ENCODE measurements around the gene DPAGT1. TPM values are rescaled to one million over a fixed set of nuclear protein-coding genes. Genes with fewer than 3 reads are reported as not detected.

Gene DPAGT1
- total RNA-seq, 2 experiments from 2014 or later: 31.7 to 83.4 TPM

GRCh38 chr11:119115484-119116234 lies 14.0 kb upstream of the DPAGT1 start:
- peaks cover 5% of the 10 kb centered on the region for H3K4me1 ChIP-seq (ENCODE audit: insufficient read depth, low read length, poor library complexity, severe bottlenecking)

DNA sequence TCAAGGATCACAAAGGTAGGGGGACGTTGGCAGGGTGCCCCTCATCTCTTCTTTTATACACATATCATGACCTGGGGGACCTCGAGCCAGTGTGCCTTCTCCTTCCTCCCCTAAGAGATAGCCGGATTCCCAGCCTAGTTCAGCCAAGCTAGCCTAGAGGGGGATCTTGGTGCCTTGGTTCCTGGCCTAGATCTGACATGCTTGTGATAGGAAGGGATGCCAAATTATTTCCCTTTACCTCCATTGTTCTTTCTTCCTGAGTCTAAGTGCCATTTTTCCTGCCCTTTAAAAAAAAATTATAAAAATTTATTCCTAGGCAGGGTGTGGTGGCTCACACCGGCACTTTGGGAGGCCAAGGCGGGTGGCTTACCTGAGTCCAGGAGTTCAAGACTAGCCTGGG lies 12.7 kb upstream of the DPAGT1 start:
- POLR2A ChIA-PET: interaction anchor here (0.7 kb wide), 1 partner anchor 20 kb away, joined by 8 read pairs; no protein-coding TSS in a partner anchor
- CTCF ChIA-PET (ENCODE audit: unreplicated experiment): no interaction called here
- H3K27ac ChIP-seq (ENCODE audit: low read depth, low read length, poor library complexity, severe bottlenecking): no peak overlapping the region

More at GRCh38 chr11:119115484-119116234, 14.0 kb upstream of the DPAGT1 start:
- no peaks in the 10 kb centered on the region for H3K79me2 ChIP-seq (ENCODE audit: insufficient read depth, low read depth, low read length)
- H4K20me1 ChIP-seq (ENCODE audit: insufficient read depth, low read length): no peaks in the 10 kb centered on the region
- no peak for DNase-seq (ENCODE audit: low spot score)
- no peaks in the 10 kb centered on the region for H3K9me3 ChIP-seq (ENCODE audit: low read length)
- CTCF ChIA-PET (ENCODE audit: unreplicated experiment): interaction anchor here (0.6 kb wide), 1 partner anchor 9 kb away, joined by 3 read pairs; no protein-coding TSS in a partner anchor
- TF ChIP-seq, protein P1, sequence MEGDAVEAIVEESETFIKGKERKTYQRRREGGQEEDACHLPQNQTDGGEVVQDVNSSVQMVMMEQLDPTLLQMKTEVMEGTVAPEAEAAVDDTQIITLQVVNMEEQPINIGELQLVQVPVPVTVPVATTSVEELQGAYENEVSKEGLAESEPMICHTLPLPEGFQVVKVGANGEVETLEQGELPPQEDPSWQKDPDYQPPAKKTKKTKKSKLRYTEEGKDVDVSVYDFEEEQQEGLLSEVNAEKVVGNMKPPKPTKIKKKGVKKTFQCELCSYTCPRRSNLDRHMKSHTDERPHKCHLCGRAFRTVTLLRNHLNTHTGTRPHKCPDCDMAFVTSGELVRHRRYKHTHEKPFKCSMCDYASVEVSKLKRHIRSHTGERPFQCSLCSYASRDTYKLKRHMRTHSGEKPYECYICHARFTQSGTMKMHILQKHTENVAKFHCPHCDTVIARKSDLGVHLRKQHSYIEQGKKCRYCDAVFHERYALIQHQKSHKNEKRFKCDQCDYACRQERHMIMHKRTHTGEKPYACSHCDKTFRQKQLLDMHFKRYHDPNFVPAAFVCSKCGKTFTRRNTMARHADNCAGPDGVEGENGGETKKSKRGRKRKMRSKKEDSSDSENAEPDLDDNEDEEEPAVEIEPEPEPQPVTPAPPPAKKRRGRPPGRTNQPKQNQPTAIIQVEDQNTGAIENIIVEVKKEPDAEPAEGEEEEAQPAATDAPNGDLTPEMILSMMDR (conservative IDR thresholded peaks at IDR 0.05; ENCODE audit: low read length): no peak
- H3K4me2 ChIP-seq (ENCODE audit: low read length): no peak overlapping the region
- no peak overlapping the region for H3K27ac ChIP-seq (ENCODE audit: low read depth, low read length, poor library complexity, severe bottlenecking)
- intact Hi-C loops (cut with micrococcal nuclease; ENCODE audit: unreplicated experiment): no loop called here
- no TSS peak for BruUV-seq (replicated peaks)
- peaks cover 22% of the 10 kb centered on the region for H3K36me3 ChIP-seq (ENCODE audit: insufficient read depth, low read length)
- H3K4me3 ChIP-seq (ENCODE audit: low read depth, low read length, poor library complexity, severe bottlenecking): no peak overlapping the region
- H3K9me2 ChIP-seq (ENCODE audit: insufficient read depth, low read length): no peaks in the 10 kb centered on the region
- H2AFZ ChIP-seq (ENCODE audit: low read length): no peak overlapping the region
- POLR2A ChIA-PET: interaction anchor here (1.1 kb wide), 1 partner anchor 8 kb away, joined by 3 read pairs; the partner anchor contains the start of gene C2CD2L

DNA sequence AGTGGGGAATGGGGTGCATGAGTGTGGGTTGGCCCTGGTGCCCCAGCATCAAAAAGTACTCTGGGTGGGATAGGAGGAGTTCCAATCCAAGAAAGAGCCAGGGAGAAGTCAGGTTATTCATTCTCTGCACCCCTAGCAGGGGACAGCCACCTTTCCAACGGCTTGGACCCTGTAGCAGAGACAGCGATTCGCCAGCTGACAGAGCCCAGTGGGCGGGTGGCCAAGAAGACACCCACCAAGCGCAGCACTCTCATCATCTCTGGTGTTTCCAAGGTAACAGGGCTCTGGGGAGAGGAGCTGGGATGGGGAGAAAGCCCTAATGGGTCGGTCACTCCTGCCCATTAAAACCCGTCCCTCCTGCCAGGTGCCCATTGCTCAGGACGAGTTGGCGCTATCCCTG lies 12.1 kb upstream of the DPAGT1 start:
- DNase-seq (ENCODE audit: low spot score): no peak
- H4K20me1 ChIP-seq (ENCODE audit: insufficient read depth, low read length): no peaks in the 10 kb centered on the region
- POLR2A ChIA-PET: no interaction called here
- intact Hi-C loops (cut with micrococcal nuclease; ENCODE audit: unreplicated experiment): no loop called here
- no peak overlapping the region for H3K4me2 ChIP-seq (ENCODE audit: low read length)
- no peak overlapping the region for H2AFZ ChIP-seq (ENCODE audit: low read length)
- H3K9me3 ChIP-seq (ENCODE audit: low read length): no peaks in the 10 kb centered on the region
- H3K79me2 ChIP-seq (ENCODE audit: insufficient read depth, low read depth, low read length): peaks cover 2% of the 10 kb centered on the region; the same call in 1 of the 2 replicates
- TF ChIP-seq, protein P1 (conservative IDR thresholded peaks at IDR 0.05; ENCODE audit: low read length): no peak
- no peak for TF ChIP-seq EZH2phosphoT487 (IDR thresholded peaks at IDR 0.05; ENCODE audit: borderline replicate concordance, low read depth, low read length)
- peaks cover 22% of the 10 kb centered on the region for H3K36me3 ChIP-seq (ENCODE audit: insufficient read depth, low read length)
- H3K9me2 ChIP-seq (ENCODE audit: insufficient read depth, low read length): no peaks in the 10 kb centered on the region
- no peak overlapping the region for H3K27ac ChIP-seq (ENCODE audit: low read depth, low read length, poor library complexity, severe bottlenecking)
- no peak overlapping the region for H3K4me3 ChIP-seq (ENCODE audit: low read depth, low read length, poor library complexity, severe bottlenecking)
- peaks cover 4% of the 10 kb centered on the region for H3K4me1 ChIP-seq (ENCODE audit: insufficient read depth, low read length, poor library complexity, severe bottlenecking)
- no TSS peak for BruUV-seq (replicated peaks)
- CTCF ChIA-PET (ENCODE audit: unreplicated experiment): no interaction called here

More for the DNA sequence above, 12.7 kb upstream of the DPAGT1 start:
- Histone ChIP-seq H3K4me1 (ENCODE audit: insufficient read depth, low read length, poor library complexity, severe bottlenecking) (no peaks in the 10 kb centered on the region), H4K20me1 (ENCODE audit: insufficient read depth, low read length) (no peaks in the 10 kb centered on the region), H3K4me2 (ENCODE audit: low read length) (no peak overlapping the region), H3K9me3 (ENCODE audit: low read length) (no peaks in the 10 kb centered on the region), H2AFZ (ENCODE audit: low read length) (no peak overlapping the region), H3K79me2 (ENCODE audit: insufficient read depth, low read depth, low read length) (no peaks in the 10 kb centered on the region), H3K9me2 (ENCODE audit: insufficient read depth, low read length) (no peaks in the 10 kb centered on the region), H3K4me3 (ENCODE audit: low read depth, low read length, poor library complexity, severe bottlenecking) (no peak overlapping the region), H3K36me3 (ENCODE audit: insufficient read depth, low read length) (peaks cover 22% of the 10 kb centered on the region)
- no peak for TF ChIP-seq EZH2phosphoT487 (IDR thresholded peaks at IDR 0.05; ENCODE audit: borderline replicate concordance, low read depth, low read length)
- no TSS peak for BruUV-seq (replicated peaks)
- intact Hi-C loops (cut with micrococcal nuclease; ENCODE audit: unreplicated experiment): no loop called here
- DNase-seq (ENCODE audit: low spot score): no peak
